ENCODE data around the gene CRISPLD2. TPM values are rescaled to one million over a fixed set of nuclear protein-coding genes. Genes with fewer than 3 reads are reported as not detected.
A peak's percentile ranks its signal among the peaks of the same experiment; 100 is the strongest.

Gene CRISPLD2
- total and polyA plus RNA-seq, 10 of the 15 experiments (the other 5 are each of a cell fraction or from before 2014, with no cell fraction given) = 0.03 to 0.30 (median 0.08) TPM; not detected in 5

DNA sequence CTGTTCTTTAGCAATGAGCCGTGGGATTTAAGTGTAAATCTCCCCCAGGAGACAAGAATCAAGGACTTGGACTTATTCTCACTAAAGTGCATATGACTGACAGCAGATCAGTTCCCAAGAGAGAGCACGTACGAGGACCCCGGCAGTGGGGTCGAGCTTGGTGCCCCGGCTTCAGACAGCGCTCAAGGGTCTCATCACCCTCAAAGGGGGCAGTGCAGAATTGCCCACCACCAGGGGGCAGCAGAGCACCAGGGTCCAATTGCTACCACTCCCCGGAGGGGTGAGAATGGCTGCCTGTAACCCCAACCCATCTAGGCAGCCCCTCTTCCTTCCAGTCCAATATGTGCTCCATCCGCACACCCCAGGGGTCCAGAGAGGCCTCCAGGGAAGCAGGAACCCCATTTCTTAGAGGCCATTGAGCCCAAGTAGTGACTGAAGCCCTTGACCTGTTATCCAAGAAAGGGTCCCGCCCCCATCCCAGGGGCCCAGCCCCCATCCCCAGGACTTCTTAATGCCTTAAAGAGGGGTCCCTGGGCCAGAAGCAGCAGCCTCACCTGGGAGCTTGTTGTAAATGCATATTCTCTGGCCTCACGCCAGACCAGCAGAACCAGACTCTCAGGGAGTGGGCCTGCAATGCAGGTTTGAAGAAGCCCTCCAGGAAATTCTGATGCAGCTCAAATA, 105.4 kb downstream of the CRISPLD2 start:
- Histone ChIP-seq H3K79me2 (ENCODE audit: control insufficient read depth, insufficient read depth, low read length) (no peaks in the 10 kb centered on the region), H3K4me1 (ENCODE audit: control insufficient read depth, insufficient read depth, low read length) (no peaks in the 10 kb centered on the region), H3K27ac (ENCODE audit: control insufficient read depth, insufficient read depth) (no peak overlapping the region), H3K9ac (ENCODE audit: control insufficient read depth, insufficient read depth, low read length) (no peak overlapping the region), H3K4me3 (no peak overlapping the region), H2AFZ (ENCODE audit: control insufficient read depth, low read depth, low read length) (no peak overlapping the region), H3K4me2 (ENCODE audit: control insufficient read depth, insufficient read depth) (no peak overlapping the region), H3K9me3 (replicated peaks; ENCODE audit: control insufficient read depth, insufficient read depth, low read length) (no peaks in the 10 kb centered on the region), H3K27me3 (replicated peaks in 1 of 2; ENCODE audit: control insufficient read depth in 2 of 2, insufficient read depth in 2 of 2, low read length in 1 of 2) (no peaks in the 10 kb centered on the region), H3K36me3 (ENCODE audit: control insufficient read depth in 2 of 2, insufficient read depth in 2 of 2, low read length in 1 of 2) (no peaks in the 10 kb centered on the region), H4K20me1 (ENCODE audit: control insufficient read depth, insufficient read depth) (no peaks in the 10 kb centered on the region)
- FAIRE-seq (no peak), ATAC-seq (peak; percentile 90), DNase-seq (ENCODE audit: low read depth, low spot score) (no peak)
- CTCF ChIA-PET = interaction anchor here (1.0 to 6.1 kb wide), 9 partner anchors 9 to 171 kb away, joined by 3 to 60 read pairs (median 5); no protein-coding TSS in a partner anchor
- SMC1A ChIA-PET (ENCODE audit: uncharacterized antibody, unreplicated experiment) = interaction anchor here (0.6 to 3.4 kb wide), 11 partner anchors 18 to 198 kb away, joined by 3 to 27 read pairs (median 4); no protein-coding TSS in a partner anchor
- RAD21 ChIA-PET (ENCODE audit: unreplicated experiment) = interaction anchor here (0.8 to 3.0 kb wide), 4 partner anchors 28 to 76 kb away, joined by 3 to 11 read pairs (median 3); no protein-coding TSS in a partner anchor
- no TSS peak for BruUV-seq (replicated peaks)
- POLR2A ChIA-PET = no interaction called here
- 18% methylated on average over 10 of the region's 11 CpGs for WGBS (ENCODE audit: insufficient coverage, insufficient replicate concordance, low lambda C conversion rate, missing lambda C conversion rate)
- intact Hi-C loops (cut with micrococcal nuclease; ENCODE audit: unreplicated experiment) = loop anchor here (1.0 to 2.0 kb wide), 2 partner anchors 28 to 45 kb away; no protein-coding TSS in a partner anchor
- in situ Hi-C loops (cut with MboI) = no loop called here
- TF ChIP-seq ZNF24 (IDR thresholded peaks at IDR 0.05) (no peak), EGR1 (IDR thresholded peaks at IDR 0.05; ENCODE audit: borderline replicate concordance in 1 of 2, low read depth in 2 of 2, low read length in 2 of 2) (no peak), E2F8 (IDR thresholded peaks at IDR 0.05; ENCODE audit: low read depth, partially characterized antibody) (no peak), YY1 (IDR thresholded peaks at IDR 0.05; ENCODE audit: low read depth, low read length) (peak; percentile 73), CREB1 (IDR thresholded peaks at IDR 0.05; ENCODE audit: low read depth) (no peak), POLR2AphosphoS2 (IDR thresholded peaks at IDR 0.05; ENCODE audit: low read depth, low read length) (no peak), CTCF (IDR thresholded peaks at IDR 0.05 in 2 of 3, conservative IDR thresholded peaks at IDR 0.05 in 1 of 3; ENCODE audit: control insufficient read depth in 2 of 3, extremely low read depth in 1 of 3, insufficient read depth in 1 of 3, low read depth in 3 of 3, low read length in 3 of 3) (peak; percentile 73 to 84 (median 73)), NR2C1 (IDR thresholded peaks at IDR 0.05) (no peak), SIX5 (IDR thresholded peaks at IDR 0.05; ENCODE audit: low read depth, low read length, severe bottlenecking) (no peak), FOXK2 (IDR thresholded peaks at IDR 0.05) (no peak), TARDBP (IDR thresholded peaks at IDR 0.05; ENCODE audit: borderline replicate concordance) (no peak), SMC3 (IDR thresholded peaks at IDR 0.05; ENCODE audit: borderline replicate concordance, low read length) (peak; percentile 78), MTA2 (IDR thresholded peaks at IDR 0.05; ENCODE audit: low read depth) (no peak), NFYB (IDR thresholded peaks at IDR 0.05; ENCODE audit: insufficient read depth, low read depth, low read length) (no peak), POU2F2 (IDR thresholded peaks at IDR 0.05; ENCODE audit: borderline replicate concordance, low read depth, low read length) (no peak)
- TF ChIP-seq, protein P1, sequence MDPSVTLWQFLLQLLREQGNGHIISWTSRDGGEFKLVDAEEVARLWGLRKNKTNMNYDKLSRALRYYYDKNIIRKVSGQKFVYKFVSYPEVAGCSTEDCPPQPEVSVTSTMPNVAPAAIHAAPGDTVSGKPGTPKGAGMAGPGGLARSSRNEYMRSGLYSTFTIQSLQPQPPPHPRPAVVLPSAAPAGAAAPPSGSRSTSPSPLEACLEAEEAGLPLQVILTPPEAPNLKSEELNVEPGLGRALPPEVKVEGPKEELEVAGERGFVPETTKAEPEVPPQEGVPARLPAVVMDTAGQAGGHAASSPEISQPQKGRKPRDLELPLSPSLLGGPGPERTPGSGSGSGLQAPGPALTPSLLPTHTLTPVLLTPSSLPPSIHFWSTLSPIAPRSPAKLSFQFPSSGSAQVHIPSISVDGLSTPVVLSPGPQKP (IDR thresholded peaks at IDR 0.05; ENCODE audit: low read depth, low read length) = no peak
- TF ChIP-seq, protein P2, sequence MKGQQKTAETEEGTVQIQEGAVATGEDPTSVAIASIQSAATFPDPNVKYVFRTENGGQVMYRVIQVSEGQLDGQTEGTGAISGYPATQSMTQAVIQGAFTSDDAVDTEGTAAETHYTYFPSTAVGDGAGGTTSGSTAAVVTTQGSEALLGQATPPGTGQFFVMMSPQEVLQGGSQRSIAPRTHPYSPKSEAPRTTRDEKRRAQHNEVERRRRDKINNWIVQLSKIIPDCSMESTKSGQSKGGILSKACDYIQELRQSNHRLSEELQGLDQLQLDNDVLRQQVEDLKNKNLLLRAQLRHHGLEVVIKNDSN (IDR thresholded peaks at IDR 0.05; ENCODE audit: borderline replicate concordance, extremely low read length, insufficient read depth, low read depth, low read length) = no peak

Data from GM12878 (cell line).